T-cell (primary cell): Measurements from ENCODE around the gene CNIH2. TPM values are rescaled to one million over a fixed set of nuclear protein-coding genes. Genes with fewer than 3 reads are reported as not detected.

Experiments used
- ATAC-seq, 4 experiments: fragments of 200-7000 bp in 3 of 4; fragments of 150-1000 bp in 1 of 4; cut with Tn5 transposase; replicated peaks in 1 of 4; 1 replicate in 3 of 4; 2 replicates in 1 of 4; pipeline ENCODE4 v1.10.0; 2021; ENCODE audit warnings: moderate library complexity in 3 of 4, mild to moderate bottlenecking in 2 of 4, moderate number of reproducible peaks in 1 of 4
- CTCF ChIA-PET, 2 donors: fragments of 300-600 bp; sonication (Branson Sonifier 250); formaldehyde crosslinking; loops; one replicate each; lab custom pipeline; 2022; ENCODE audit warnings: antibody characterized with exemption in 2 of 2; lab: Charles Lee
- POLR2A ChIA-PET, 2 donors: fragments of 300-600 bp; sonication (Branson Sonifier 250); formaldehyde crosslinking; loops; one replicate each; lab custom pipeline; 2022; ENCODE audit warnings: antibody characterized with exemption in 2 of 2; lab: Charles Lee
- DNase-seq, 35 experiments: peaks; one replicate each; pipeline versions ENCODE4 v3.0.0 to v3.0.0-alpha.2; 2013 to 2023
- H3K27ac ChIP-seq: one replicate; pipeline ENCODE4 v1.5.1; 2013; ENCODE audit warnings: low read length
- H3K27me3 ChIP-seq, 2 experiments: replicated peaks in 1 of 2; 1 replicate in 1 of 2; 2 replicates in 1 of 2; pipeline versions ENCODE4 v1.6.1 to v1.7.0; 2013; ENCODE audit warnings: low read length in 1 of 2, mixed read lengths in 1 of 2; ENCODE audit not compliant: control insufficient read depth in 2 of 2, insufficient read depth in 2 of 2; ENCODE audit errors: extremely low read depth in 1 of 2
- H3K36me3 ChIP-seq, 2 donors: 1 replicate in 1 of 2; 2 replicates in 1 of 2; pipeline versions ENCODE4 v1.6.1 to v1.7.0; 2013; ENCODE audit warnings: low read length in 1 of 2; ENCODE audit not compliant: control insufficient read depth in 2 of 2, insufficient read depth in 1 of 2; ENCODE audit errors: extremely low read depth in 1 of 2
- H3K4me1 ChIP-seq, 2 experiments: 1 replicate in 1 of 2; 2 replicates in 1 of 2; pipeline versions ENCODE4 v1.6.1 to v1.7.0; 2013; ENCODE audit warnings: low read length in 2 of 2, mixed read lengths in 1 of 2; ENCODE audit not compliant: insufficient read depth in 2 of 2, control insufficient read depth in 1 of 2; ENCODE audit errors: extremely low read depth in 1 of 2
- H3K4me3 ChIP-seq, 2 donors: 1 replicate in 1 of 2; 2 replicates in 1 of 2; pipeline versions ENCODE4 v1.5.1 to v1.7.0; 2013; ENCODE audit warnings: mild to moderate bottlenecking in 2 of 2, low read length in 1 of 2, moderate library complexity in 1 of 2; ENCODE audit not compliant: control insufficient read depth in 1 of 2; ENCODE audit errors: extremely low read depth in 1 of 2
- H3K9me3 ChIP-seq: 2 replicates; pipeline ENCODE4 v1.7.0; 2013
- H3K27ac Mint-ChIP-seq, 2 donors: one replicate each; pipeline ENCODE4 v1.8.0; 2020 to 2021; ENCODE audit warnings: mild to moderate bottlenecking in 2 of 2, mixed read lengths in 2 of 2
- H3K27me3 Mint-ChIP-seq, 2 donors: one replicate each; pipeline ENCODE4 v1.8.0; 2021 to 2022; ENCODE audit warnings: mixed read lengths in 2 of 2
- H3K36me3 Mint-ChIP-seq: one replicate; pipeline ENCODE4 v1.8.0; 2021; ENCODE audit warnings: mixed read lengths
- H3K4me1 Mint-ChIP-seq, 3 donors: one replicate each; pipeline ENCODE4 v1.8.0; 2020 to 2022; ENCODE audit warnings: mixed read lengths in 3 of 3, mild to moderate bottlenecking in 1 of 3
- H3K4me3 Mint-ChIP-seq, 3 donors: one replicate each; pipeline ENCODE4 v1.8.0; 2020 to 2022; ENCODE audit warnings: mild to moderate bottlenecking in 3 of 3, mixed read lengths in 3 of 3, moderate library complexity in 3 of 3
- H3K9me3 Mint-ChIP-seq, 3 donors: one replicate each; pipeline ENCODE4 v1.8.0; 2020 to 2022; ENCODE audit warnings: mixed read lengths in 3 of 3
- WGBS: methylation state at CpG from one replicate; pipeline ENCODE4 v1.1.5; 2013; ENCODE audit warnings: missing lambda C conversion rate; ENCODE audit not compliant: insufficient coverage; 5-methylcytosine and 5-hydroxymethylcytosine counted together
- total RNA-seq, 35 experiments: library from RNA in 6 of 35; stranded (reverse) in 6 of 35; fragments of 120-200 nt in 1 of 35; gene quantifications; one replicate each; pipeline versions ENCODE4 v1.2.1 to v1.2.4 and lab custom pipeline; 2013 to 2026

CNIH2 gene
- total RNA-seq (1 to 10 TPM; 1.9 to 9.9 (median 2.7) TPM), total RNA-seq (lab: John Stamatoyannopoulos, UW) (0 to 6.8 (median 1.2) reads per million in 29 experiments)
- 0.61 TPM for total RNA-seq (2013)

- ATAC-seq (peak; percentile 42 to 56 (median 55)), DNase-seq (peak in 20 of 35 experiments; percentile 17 to 73 (median 36))
- peaks cover 2 to 56% of the 10 kb centered on the region in 2 experiments for H3K4me1 ChIP-seq
- peak within 1 kb of the TSS; percentile 17 to 73 (median 28) for H3K4me3 Mint-ChIP-seq
- peaks cover 0 to 12% of the 10 kb centered on the region in 2 experiments for H3K27me3 ChIP-seq
- ChIA-PET CTCF (no interaction called here), POLR2A (no interaction called here)
- H3K27me3 Mint-ChIP-seq = no peaks in the 10 kb centered on the region
- H3K36me3 Mint-ChIP-seq = peaks cover 26% of the 10 kb centered on the region
- WGBS = 7% methylated on average over 84 of the region's 84 CpGs
- H3K9me3 ChIP-seq = no peaks in the 10 kb centered on the region
- peak within 1 kb of the TSS; percentile 52 to 66 for H3K27ac Mint-ChIP-seq
- peaks cover 17 to 29% of the 10 kb centered on the region in 2 donors for H3K36me3 ChIP-seq
- peaks cover 38 to 47% (median 42%) of the 10 kb centered on the region in 3 donors for H3K4me1 Mint-ChIP-seq
- peak within 1 kb of the TSS; percentile 5 to 19 for H3K4me3 ChIP-seq
- no peaks in the 10 kb centered on the region for H3K9me3 Mint-ChIP-seq
- peak within 1 kb of the TSS; percentile 34 for H3K27ac ChIP-seq
These were observed at the start of gene CNIH2 for GRCh38 chr11:66277471-66278362. Gene CNIH2 (plus strand): TSS chr11:66278175. CDS start chr11:66278457, 282 bp downstream.

GRCh38 chr11:66228521-66228920, 49.5 kb upstream of the CNIH2 start:
- Histone ChIP-seq H3K4me3 (no peak overlapping the region), H3K27me3 (no peaks in the 10 kb centered on the region), H3K27ac (no peak overlapping the region), H3K9me3 (no peaks in the 10 kb centered on the region), H3K36me3 (peaks cover 6 to 74% of the 10 kb centered on the region in 2 donors), H3K4me1 (no peaks in the 10 kb centered on the region)
- Mint-ChIP-seq H3K4me3 (no peak overlapping the region), H3K27me3 (no peaks in the 10 kb centered on the region), H3K4me1 (peaks cover 0 to 5% (median 0%) of the 10 kb centered on the region in 3 donors), H3K9me3 (no peaks in the 10 kb centered on the region), H3K27ac (no peak overlapping the region), H3K36me3 (peaks cover 40% of the 10 kb centered on the region)
- ATAC-seq = no peak
- 96% methylated on average over 4 of the region's 6 CpGs for WGBS
- no peak for DNase-seq
- POLR2A ChIA-PET = no interaction called here
- CTCF ChIA-PET = no interaction called here

GRCh38 chr11:66230156-66230555, 47.8 kb upstream of the CNIH2 start:
- Histone ChIP-seq H3K9me3 (no peaks in the 10 kb centered on the region), H3K4me1 (no peaks in the 10 kb centered on the region), H3K27ac (no peak overlapping the region), H3K36me3 (peaks cover 11 to 75% of the 10 kb centered on the region in 2 donors), H3K4me3 (no peak overlapping the region), H3K27me3 (no peaks in the 10 kb centered on the region)
- no peak overlapping the region for H3K4me3 Mint-ChIP-seq
- ChIA-PET CTCF (no interaction called here), POLR2A (no interaction called here)
- peaks cover 0 to 9% (median 0%) of the 10 kb centered on the region in 3 donors for H3K4me1 Mint-ChIP-seq
- H3K9me3 Mint-ChIP-seq = no peaks in the 10 kb centered on the region
- WGBS = 89% methylated on average over 5 of the region's 6 CpGs
- H3K27ac Mint-ChIP-seq = no peak overlapping the region
- ATAC-seq (no peak), DNase-seq (no peak)
- no peaks in the 10 kb centered on the region for H3K27me3 Mint-ChIP-seq
- H3K36me3 Mint-ChIP-seq = peaks cover 48% of the 10 kb centered on the region

- Mint-ChIP-seq H3K4me3 (no peak overlapping the region), H3K27ac (no peak overlapping the region), H3K9me3 (no peaks in the 10 kb centered on the region), H3K27me3 (no peaks in the 10 kb centered on the region), H3K4me1 (peaks cover 0 to 9% (median 0%) of the 10 kb centered on the region in 3 donors), H3K36me3 (peaks cover 55% of the 10 kb centered on the region)
- Histone ChIP-seq H3K4me3 (no peak overlapping the region), H3K9me3 (no peaks in the 10 kb centered on the region), H3K27me3 (no peaks in the 10 kb centered on the region), H3K27ac (no peak overlapping the region), H3K36me3 (peaks cover 11 to 76% of the 10 kb centered on the region in 2 donors), H3K4me1 (no peaks in the 10 kb centered on the region)
- POLR2A ChIA-PET = no interaction called here
- CTCF ChIA-PET = no interaction called here
- WGBS = 96% methylated on average over 13 of the region's 14 CpGs
- DNase-seq (no peak), ATAC-seq (no peak)
These were observed 47.0 kb upstream of the CNIH2 start for GRCh38 chr11:66230978-66231377.

GRCh38 chr11:66231561-66231960, 46.4 kb upstream of the CNIH2 start:
- ChIA-PET CTCF (no interaction called here), POLR2A (no interaction called here)
- no peak overlapping the region for H3K27ac Mint-ChIP-seq
- H3K27me3 ChIP-seq = no peaks in the 10 kb centered on the region
- no peak for DNase-seq
- H3K36me3 Mint-ChIP-seq = peaks cover 59% of the 10 kb centered on the region
- no peaks in the 10 kb centered on the region for H3K9me3 Mint-ChIP-seq
- H3K4me3 Mint-ChIP-seq = no peak overlapping the region
- H3K27ac ChIP-seq = no peak overlapping the region
- no peaks in the 10 kb centered on the region for H3K9me3 ChIP-seq
- no peaks in the 10 kb centered on the region for H3K27me3 Mint-ChIP-seq
- H3K36me3 ChIP-seq = peaks cover 11 to 82% of the 10 kb centered on the region in 2 donors
- 96% methylated on average over 7 of the region's 7 CpGs for WGBS
- H3K4me3 ChIP-seq = no peak overlapping the region
- H3K4me1 Mint-ChIP-seq = peaks cover 0 to 9% (median 0%) of the 10 kb centered on the region in 3 donors
- no peak for ATAC-seq
- no peaks in the 10 kb centered on the region for H3K4me1 ChIP-seq

- CTCF ChIA-PET = no interaction called here
- Mint-ChIP-seq H3K27ac (no peak overlapping the region), H3K36me3 (peaks cover 60% of the 10 kb centered on the region), H3K9me3 (no peaks in the 10 kb centered on the region), H3K27me3 (no peaks in the 10 kb centered on the region), H3K4me3 (no peak overlapping the region), H3K4me1 (peaks cover 0 to 9% (median 0%) of the 10 kb centered on the region in 3 donors)
- no peak for ATAC-seq
- no peak for DNase-seq
- POLR2A ChIA-PET = no interaction called here
- Histone ChIP-seq H3K27me3 (no peaks in the 10 kb centered on the region), H3K9me3 (no peaks in the 10 kb centered on the region), H3K4me1 (no peaks in the 10 kb centered on the region), H3K27ac (no peak overlapping the region), H3K36me3 (peaks cover 11 to 84% of the 10 kb centered on the region in 2 donors), H3K4me3 (no peak overlapping the region)
- WGBS = 100% methylated on average over 2 of the region's 11 CpGs
These were observed 45.2 kb upstream of the CNIH2 start for GRCh38 chr11:66232769-66233168.
